HUDEP-2 (cell line): ENCODE results near the gene MGAT1.
"Not testable (repeated sequence)": the region's sequence is repeated elsewhere in the genome, so short reads cannot be mapped to it uniquely, and the experiment has no call there.

Source experiments
- DNase-seq, 76 experiments: peaks; one replicate each; lab custom pipeline; 2025; ENCODE audit not compliant: unreplicated experiment in 76 of 76; lab: John Stamatoyannopoulos, UW

MGAT1 gene

DNA sequence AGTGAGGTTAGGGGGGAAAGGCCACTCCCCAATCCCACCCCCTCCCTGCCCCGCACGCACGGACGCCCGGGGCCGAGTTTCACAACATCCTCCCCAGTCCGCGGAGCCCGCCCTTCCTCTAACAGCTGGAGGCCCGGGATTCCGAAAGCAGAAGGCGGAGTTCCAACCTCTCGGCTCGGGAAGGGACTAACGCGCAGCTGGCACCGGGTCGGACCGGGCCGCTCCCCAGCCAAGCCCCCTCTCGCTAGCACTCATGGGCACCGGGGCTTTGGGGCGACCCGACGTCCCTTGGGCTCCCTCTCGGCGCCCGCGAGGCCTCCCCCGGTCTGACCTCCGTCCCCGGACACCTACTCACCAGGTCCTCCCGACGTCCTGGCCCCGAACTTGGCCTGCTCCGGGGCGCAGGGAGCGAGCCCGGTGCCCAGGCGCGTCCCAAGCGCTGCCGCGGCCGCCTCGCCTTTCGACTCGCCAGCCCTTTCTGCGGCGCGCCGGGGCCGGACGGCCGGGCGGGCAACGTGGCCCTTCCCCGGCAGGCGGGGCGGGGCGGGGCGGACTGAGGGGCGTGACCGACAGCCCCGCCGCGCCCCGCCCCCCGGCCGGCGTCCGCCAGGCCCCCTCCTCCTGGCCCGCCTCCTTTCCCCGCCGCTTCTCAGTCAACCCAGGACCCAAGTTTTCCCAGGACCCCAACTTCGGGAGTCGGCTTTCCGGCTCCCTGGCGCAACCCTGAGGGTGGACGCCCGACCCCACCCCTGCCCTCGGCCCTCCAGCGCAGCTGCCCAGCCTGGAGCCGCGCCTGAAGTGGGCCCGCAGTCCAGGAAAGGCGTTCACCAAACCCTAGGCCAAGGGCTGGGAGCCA, at the start of gene MGAT1:
MGAT1 (minus strand) TSS at position 482 of the 856 bp plus-strand sequence. CDS start 9,835 bp downstream, outside the sequence.
- peak in 66 of 76 experiments; percentile 6 to 96 (median 53) for DNase-seq

DNA sequence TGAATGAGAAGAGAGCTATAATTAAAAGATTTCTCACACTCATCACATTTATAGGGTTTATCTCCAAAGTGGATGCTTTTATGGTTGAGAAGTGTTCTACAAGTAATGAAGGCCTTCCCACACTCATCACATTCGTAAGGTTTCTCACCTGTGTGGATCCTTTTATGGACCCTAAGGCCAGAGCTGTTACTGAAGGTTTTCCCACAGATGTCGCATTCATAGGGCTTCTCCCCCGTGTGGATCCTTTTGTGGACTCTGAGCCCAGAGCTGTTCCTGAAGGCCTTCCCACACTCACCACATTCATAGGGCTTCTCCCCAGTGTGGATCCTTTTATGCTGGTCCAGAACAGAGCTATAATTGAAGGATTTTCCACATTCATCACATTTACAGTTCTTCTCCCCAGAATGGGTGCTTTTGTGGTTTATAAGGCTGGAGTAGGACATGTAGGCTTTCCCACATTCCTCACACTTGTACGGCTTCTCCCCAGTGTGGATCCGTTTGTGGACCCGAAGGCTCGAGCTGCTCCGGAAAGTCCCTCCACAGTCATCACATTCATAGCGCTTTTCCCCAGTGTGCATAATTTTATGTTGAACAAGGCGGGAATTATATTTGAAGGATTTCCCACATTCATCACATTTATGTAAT, 48.0 kb upstream of the MGAT1 start:
- DNase-seq = no peak

DNA sequence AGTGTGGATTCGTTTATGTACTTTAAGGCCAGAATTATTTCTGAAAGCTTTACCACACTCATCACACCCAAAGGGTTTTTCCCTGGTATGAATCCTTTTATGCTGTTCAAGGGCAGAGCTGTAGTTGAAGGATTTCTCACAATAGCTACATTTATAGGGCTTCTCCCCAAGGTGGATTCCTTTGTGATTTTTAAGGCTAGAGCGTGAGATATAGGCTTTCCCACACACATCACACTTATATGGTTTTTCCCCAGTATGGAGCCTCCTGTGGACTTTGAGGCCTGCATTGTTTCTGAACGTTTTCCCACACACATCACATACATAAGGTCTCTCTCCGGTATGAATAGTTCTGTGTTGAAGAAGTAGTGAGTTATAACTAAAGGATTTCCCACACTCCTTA, 47.2 kb upstream of the MGAT1 start:
- no peak for DNase-seq

DNA sequence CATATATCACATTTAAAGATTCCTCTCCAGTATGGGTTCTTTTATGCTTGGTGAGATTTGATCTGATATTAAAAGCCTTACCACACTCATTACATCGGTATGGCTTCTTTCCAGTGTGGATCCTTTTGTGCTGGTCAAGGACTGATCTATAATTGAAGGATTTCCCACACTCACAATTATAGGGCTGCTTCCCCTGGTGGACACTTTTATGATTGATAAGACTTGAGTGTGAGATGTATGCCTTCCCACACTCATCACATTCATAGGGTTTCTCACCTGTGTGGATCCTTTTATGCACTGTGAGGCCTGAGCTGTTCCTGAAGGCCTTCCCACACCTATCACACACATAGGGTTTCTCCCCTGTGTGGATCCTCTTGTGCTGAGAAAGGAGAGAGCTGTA, 46.3 kb upstream of the MGAT1 start:
- no peak for DNase-seq

DNA sequence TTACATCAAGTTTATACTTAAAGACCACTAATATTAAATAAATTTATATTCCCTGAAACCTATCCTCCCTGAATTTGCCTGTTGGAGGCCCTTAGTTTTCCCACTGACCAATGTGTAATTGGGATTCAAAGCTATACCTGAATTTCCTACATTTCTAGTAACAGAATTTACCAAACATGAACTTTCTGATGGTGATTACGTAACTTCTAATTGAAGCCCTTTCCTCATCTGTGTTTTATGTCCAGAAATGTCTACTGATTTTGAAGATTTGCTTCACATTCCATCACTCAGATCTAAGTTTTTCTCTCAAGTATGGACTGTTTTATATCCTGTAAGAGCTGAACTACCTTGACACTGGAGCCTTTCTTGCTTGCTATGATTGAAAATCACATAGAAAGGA, 45.7 kb upstream of the MGAT1 start:
- no peak for DNase-seq

DNA sequence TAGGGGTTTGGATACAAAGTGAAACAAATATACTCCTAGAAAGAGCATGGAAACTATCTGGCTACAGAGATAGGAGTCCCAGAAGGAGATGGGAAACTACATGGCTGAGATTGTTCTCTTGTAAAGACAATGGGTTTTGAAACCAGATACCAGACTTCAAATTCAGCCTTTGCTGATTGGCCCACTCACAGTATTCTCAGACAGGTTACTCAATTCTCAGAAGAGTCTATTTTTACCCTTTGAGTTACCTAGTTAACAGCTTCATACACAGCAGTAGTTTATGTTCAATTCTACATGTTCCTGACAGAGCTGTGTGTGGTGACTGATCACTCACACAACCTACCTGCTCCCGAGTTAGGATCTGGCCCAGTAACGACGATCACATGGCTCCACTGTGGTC, 44.4 kb upstream of the MGAT1 start:
- no peak for DNase-seq

DNA sequence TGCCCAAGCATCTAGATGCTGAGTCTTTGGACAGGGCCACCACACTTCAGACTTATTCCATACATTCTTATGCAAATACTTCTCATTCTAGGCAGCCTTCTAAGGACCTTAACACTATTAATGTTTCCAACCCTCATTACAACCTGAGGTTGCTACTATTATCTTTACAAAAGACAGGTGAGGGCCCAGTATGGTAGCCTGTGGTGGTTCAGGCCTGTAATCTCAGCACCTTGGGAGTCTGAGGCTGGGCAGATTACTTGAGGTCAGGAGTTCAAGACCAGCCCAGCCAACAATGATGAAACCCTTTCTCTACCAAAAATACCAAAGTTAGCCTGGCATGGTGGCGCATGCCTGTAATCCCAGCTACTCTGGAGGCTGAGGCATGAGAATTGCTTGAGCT, 42.3 kb upstream of the MGAT1 start:
- no peak for DNase-seq

DNA sequence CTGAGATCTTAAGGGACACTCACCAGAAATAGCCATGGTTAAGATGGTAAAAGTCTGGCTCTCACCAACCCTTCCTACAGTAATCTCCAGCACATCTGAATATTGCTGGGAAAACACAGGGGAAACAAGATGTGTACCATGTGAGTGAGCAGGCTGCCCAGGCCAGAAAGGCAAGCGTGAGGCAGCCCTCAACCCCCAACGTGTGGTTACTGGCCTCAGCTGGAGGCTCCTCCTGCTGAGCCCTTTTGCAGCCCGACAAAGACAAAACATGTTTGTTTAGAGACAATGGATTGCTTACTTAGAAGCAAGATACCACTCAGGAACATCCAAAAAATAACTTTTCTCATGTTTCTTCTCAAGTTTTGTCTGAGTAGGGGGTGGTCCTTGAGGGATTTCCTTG, 41.8 kb upstream of the MGAT1 start:
- no peak for DNase-seq

DNA sequence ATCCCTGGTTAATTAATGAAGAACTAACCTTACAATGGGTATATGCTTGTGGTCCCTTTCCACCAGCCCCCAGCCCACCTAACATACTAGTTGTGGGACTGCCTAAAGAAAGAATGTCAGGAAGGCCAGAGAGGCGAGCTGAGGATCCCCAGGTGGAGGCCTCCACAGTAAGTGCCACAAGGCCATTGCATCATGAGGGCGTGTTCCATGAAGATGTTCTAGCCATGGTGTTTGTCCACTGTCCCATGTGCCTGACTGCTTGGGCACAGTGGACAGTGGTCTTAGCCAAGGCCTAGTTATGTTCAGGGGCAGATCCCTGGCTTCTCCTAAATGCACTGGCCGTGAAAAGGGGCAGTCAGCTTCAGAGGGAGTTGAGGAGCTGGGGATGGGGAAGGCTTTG, 37.3 kb upstream of the MGAT1 start:
- no peak for DNase-seq

DNA sequence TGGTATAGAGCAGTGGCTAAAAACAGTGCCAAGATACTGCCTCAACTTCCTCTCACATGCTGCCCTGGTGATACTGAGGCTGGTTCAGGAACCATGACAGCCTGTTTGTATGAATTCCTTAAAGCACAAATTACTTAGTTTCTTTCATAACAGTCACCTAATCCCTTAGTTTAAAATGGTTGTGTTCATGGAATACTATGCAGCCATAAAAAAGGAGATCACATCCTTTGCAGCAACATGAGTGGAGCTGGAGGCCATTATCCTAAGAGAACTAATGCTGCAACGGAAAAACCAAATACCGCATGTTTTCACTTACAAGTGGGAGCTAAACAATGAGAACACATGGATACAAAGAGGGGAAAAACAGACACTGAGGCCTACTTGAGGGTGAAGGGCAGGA, 36.6 kb upstream of the MGAT1 start:
- DNase-seq = no peak

DNA sequence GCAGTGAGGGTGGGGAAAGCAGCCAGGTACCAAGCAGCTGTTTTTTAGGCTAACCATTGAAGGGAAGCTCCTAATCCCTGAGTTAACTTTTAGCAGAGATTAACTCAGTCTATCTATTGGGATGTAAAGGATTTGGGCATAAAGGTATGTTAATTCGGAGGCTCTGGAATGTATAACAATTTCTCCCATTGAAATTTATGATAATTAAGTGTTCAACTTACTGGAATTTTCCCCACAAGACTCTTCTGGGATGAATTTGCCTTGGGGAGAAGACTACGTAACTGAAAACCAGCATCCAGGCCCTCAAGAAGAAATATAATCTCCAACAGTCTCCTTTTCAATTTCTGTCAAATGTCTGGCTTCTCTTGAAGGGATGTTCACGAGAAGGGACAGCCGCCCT, 34.9 kb upstream of the MGAT1 start:
- no peak for DNase-seq

DNA sequence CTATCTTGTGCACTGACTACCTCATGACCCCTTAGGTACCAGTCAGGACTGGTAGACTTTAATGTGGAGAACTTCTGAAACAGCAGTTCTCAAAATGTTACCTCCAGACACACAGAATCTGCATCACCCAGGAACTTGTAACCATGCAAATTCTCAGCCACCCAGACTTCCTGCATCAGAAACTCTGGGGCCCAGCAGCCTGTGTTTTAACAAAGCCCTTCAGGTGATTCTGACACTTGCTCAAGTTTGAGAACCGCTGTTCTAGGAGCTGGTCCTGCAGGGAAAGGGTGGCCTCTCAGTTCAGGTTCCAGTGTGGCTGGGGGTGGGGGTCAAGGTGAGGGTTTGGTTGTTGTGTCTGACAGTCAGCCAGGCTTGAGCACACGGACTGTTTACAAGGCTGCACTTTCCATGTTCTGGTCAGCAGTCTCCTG, 30.0 kb upstream of the MGAT1 start:
- DNase-seq = no peak

DNA sequence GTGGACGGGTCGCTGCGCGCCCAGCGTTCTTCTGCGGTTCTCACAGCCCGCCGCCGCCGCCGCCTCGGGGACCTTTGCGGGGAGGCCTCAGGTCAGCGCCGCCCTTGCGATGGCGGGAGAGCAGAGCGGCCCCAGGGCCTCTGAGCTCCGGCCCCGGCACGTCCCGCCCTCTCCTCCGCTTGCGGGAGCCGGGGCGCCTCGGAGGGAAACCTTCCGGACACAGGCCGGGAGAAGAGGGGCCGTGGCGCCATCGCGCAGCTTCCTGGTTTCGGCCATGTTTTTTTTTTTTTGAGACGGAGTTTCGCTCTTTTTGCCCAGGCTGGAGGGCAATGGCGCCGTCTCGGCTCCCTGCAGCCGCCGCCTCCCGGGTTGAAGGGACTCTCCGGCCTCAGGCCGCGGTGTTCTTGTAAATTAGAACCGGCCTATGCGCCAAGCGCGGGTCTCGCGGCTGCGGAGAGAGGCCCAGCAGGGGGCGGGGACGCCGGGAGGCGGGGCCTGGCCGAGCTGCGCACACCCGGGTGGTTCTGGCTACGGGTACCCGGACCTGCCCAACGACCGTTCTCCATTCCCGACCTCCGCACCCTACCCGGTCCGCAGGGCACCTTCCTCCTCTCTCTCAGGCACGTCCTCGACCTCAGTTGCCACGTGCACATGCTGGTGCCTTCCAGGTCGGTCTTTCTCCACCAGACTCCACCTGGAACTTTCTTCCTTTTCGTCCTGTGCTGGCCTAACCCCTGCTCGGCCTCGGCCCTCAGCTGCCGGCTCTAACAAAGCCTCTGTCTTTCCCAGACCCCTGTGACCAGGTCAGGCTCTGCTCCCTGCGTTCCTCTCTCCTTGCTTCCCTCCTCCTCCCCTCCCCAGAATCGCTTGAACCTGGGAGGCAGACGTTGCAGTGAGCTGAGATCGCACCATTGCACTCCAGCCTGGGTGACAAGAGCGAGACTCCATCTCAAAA, 28.8 kb upstream of the MGAT1 start:
- DNase-seq = peak in 73 of 76 experiments; percentile 9 to 84 (median 64)

DNA sequence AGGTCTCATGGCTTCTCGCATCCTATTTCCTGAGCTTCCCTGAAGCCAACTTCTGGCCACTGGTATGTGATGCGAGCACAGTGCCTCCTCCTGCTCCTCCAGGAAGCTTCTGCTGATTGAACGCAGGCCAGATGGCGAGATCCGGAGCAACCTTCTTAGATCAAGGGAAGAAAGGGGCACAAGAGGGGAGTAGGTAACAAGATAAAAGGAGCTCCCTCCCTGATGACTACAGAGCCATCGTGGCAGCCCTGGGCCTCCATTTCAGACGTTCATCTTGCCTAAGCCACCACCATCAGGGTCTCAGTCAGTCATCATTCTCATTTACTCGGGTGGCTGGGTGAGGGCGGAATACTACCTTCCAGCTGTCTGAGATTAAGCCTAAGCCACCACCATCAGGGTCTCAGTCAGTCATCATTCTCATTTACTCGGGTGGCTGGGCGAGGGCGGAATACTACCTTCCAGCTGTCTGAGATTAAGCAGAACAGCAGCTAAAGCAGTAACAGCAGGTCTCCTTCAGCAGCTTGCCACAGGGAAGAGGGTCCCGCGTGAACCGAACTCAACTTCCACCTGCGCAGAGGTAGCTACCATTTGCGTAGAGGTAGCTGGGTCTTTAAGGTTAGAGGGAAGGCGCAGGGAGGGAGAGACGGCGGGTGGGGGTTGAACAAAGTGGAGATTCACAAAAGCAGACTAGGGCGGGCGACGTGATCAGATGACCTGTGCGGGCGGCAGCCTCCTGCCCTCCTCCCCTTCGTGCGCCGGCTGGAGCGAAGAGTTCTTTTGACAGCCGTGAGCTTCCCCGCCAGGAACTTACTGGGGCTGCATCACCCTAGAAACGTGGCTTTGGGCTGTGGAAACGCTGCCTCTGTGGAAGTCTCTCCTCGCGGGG, 27.9 kb upstream of the MGAT1 start:
- DNase-seq = peak in 63 of 76 experiments; percentile 11 to 72 (median 52)

DNA sequence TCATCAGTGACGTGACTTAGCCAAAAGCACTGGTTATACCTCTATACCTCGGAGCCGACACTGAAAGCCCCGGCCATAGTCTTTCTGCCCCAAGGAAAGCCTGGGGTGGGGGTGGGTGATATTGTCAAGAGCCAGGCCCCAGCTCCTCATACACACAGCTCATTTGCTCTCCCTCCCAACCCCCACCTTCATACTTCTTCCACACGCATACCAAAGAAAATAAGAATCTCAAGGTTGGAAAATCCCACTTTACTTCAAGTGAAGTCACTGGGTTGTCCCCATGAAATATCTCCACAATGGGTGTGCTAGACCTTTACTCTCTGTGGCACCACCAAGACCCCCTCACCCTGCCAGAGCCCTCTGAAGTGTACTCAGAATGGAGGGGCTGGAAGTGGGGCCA, 27.1 kb upstream of the MGAT1 start:
- DNase-seq = no peak

DNA sequence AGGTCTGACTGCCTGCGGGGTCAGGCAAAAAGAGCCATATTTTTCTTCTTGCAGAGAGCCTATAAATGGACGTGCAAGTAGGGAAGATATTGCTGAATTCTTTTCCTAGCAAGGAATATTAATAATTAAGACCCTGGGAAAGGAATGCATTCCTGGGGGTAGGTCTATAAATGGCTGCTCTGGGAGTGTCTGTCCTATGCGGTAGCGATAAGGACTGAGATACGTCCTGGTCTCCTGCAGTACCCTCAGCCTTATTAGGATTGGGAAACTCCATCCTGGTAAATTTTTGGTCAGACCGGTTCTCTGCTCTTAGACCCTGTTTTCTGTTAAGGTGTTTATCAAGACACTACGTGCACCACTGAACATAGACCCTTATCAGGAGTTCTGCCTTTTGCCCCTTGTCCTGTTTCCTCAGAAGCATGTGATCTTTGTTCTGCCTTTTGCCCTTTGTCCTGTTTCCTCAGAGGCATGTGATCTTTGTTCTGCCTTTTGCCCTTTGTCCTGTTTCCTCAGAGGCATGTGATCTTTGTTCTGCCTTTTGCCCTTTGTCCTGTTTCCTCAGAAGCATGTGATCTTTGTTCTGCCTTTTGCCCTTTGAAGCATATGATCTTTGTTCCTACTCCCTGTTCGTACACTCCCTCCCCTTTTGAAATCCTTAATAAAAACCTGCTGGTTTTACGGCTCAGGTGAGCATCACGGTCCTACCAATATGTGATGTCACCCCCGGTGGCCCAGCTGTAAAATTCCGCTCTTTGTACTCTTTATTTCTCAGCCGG, 26.3 kb upstream of the MGAT1 start:
- peak in 1 of 76 experiments; percentile 14 for DNase-seq

DNA sequence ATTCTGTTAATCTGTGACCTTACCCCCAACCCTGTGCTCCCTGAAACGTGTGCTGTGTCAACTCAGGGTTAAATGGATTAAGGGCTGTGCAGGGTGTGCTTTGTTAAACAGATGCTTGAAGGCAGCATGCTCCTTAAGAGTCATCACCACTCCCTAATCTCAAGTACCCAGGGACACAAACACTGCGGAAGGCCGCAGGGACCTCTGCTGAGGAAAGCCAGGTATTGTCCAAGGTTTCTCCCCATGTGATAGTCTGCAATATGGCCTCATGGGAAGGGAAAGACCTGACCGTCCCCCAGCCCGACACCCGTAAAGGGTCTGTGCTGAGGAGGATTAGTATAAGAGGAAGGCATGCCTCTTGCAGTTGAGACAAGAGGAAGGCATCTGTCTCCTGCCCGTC, 24.8 kb upstream of the MGAT1 start:
- DNase-seq = not testable (repeated sequence)

DNA sequence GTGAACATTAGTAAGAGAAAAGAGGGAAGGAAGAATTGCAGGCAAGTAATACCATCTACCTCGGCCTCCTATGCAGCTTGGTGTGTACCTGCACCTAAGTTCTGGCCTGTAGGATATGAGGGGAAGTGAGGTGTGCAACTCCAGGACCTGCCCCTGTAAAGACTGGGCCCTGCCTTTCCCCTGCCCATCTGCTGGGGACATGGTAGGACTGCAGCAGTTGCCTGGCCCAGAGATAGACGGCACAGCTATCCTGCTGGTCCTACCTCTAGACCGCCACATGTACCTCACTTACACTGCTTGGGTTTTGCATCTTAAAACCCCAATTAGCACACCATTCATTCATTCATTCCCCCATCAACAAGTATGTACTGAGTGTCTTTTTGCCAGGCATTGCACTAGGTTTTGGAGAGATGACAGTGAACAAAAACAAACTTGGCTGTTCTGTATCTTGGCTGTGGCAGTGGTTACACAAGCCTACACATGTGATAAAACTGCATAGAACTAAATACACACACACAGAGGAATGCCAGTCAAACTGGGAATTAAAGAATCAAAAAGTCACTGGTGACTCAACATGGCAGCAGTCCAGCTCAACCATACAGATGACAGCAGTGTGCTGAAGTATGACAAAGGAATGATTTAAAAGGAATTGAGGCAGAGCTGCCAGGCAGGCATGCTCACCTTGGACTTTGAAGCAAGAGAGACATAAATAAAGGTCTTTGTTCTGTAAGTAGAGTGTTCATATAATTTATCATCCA, 23.3 kb upstream of the MGAT1 start:
- DNase-seq = peak in 18 of 76 experiments; percentile 7 to 53 (median 20)
